PFSK-1 (cell line): Measurements from ENCODE around the gene SHLD2.

Experiments used
- FOXP2 ChIP-seq: optimal IDR thresholded peaks from 2 replicates; pipeline ENCODE3; 2011; ENCODE audit warnings: borderline replicate concordance, control low read depth, inconsistent platforms; ENCODE audit not compliant: insufficient read depth; ENCODE audit errors: extremely low read length, extremely low read depth
- POLR2AphosphoS5 ChIP-seq: IDR thresholded peaks from 2 replicates; pipeline ENCODE4 v1.6.1; 2012; ENCODE audit warnings: low read depth, mild to moderate bottlenecking, control low read depth, low read length, moderate library complexity
- SIN3A ChIP-seq: IDR thresholded peaks from 2 replicates; pipeline ENCODE4 v1.6.1; 2012; ENCODE audit warnings: mild to moderate bottlenecking, low read length, moderate library complexity, borderline replicate concordance; ENCODE audit not compliant: insufficient read depth
- TAF1 ChIP-seq: IDR thresholded peaks from 2 replicates; pipeline ENCODE4 v1.6.1; 2012; ENCODE audit warnings: low read length, control low read depth, borderline replicate concordance; ENCODE audit not compliant: insufficient read depth
- TF ChIP-seq, protein P1 (sequence below), 2 experiments: IDR thresholded peaks; 2 replicates each; pipeline versions ENCODE4 v1.6.1 to v1.8.0; 2011 to 2012; ENCODE audit warnings: low read depth in 2 of 2, low read length in 2 of 2, control low read depth in 1 of 2, inconsistent platforms in 1 of 2, mild to moderate bottlenecking in 1 of 2, moderate library complexity in 1 of 2; ENCODE audit not compliant: insufficient read depth in 1 of 2

The SHLD2 gene

DNA sequence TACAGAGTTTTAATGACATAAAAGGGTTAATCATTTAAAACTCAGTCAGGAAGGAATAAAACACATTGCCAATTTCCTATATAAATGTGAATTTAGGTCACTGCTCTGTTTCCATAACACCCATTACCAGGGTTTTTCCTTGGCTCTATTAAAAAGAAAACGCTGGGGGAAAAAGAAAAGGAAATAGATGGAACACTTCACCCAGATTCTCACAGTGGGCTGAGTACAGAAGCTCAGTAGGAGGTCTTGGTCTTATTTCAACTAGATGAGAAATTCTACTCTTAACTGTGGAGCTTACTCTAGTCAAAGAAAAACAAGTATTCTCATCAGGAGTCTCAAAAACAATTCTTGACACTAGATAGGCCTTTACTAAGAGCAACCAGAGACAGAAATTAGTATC lies 36.8 kb upstream of the SHLD2 start:
- TF ChIP-seq, protein P1, sequence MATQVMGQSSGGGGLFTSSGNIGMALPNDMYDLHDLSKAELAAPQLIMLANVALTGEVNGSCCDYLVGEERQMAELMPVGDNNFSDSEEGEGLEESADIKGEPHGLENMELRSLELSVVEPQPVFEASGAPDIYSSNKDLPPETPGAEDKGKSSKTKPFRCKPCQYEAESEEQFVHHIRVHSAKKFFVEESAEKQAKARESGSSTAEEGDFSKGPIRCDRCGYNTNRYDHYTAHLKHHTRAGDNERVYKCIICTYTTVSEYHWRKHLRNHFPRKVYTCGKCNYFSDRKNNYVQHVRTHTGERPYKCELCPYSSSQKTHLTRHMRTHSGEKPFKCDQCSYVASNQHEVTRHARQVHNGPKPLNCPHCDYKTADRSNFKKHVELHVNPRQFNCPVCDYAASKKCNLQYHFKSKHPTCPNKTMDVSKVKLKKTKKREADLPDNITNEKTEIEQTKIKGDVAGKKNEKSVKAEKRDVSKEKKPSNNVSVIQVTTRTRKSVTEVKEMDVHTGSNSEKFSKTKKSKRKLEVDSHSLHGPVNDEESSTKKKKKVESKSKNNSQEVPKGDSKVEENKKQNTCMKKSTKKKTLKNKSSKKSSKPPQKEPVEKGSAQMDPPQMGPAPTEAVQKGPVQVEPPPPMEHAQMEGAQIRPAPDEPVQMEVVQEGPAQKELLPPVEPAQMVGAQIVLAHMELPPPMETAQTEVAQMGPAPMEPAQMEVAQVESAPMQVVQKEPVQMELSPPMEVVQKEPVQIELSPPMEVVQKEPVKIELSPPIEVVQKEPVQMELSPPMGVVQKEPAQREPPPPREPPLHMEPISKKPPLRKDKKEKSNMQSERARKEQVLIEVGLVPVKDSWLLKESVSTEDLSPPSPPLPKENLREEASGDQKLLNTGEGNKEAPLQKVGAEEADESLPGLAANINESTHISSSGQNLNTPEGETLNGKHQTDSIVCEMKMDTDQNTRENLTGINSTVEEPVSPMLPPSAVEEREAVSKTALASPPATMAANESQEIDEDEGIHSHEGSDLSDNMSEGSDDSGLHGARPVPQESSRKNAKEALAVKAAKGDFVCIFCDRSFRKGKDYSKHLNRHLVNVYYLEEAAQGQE (IDR thresholded peaks at IDR 0.05; ENCODE audit: insufficient read depth in 1 of 2, low read depth in 2 of 2, low read length in 2 of 2): no peak
- TF ChIP-seq SIN3A: no peak
- no peak for TF ChIP-seq FOXP2
- no peak for TF ChIP-seq POLR2AphosphoS5
- TF ChIP-seq TAF1: no peak

DNA sequence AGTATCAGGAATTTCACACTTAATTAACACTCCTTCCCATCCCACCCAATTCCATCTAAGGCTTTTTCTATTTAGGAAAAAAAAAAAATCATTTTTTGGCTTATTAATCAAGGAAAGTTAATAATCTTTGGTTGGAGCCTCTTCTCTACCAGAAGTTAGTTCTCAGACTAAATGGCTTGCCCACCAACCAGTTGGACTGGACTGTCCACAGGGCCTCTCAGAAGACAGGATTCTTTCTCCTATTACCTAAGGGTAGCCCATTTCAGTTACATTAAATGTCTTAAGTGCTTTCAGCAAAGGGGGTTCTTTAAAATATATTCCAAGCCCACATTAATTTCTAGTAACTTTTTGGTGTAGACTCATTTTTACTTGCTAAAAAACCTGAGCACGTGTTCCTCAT lies 35.6 kb upstream of the SHLD2 start:
- no peak for TF ChIP-seq SIN3A
- TF ChIP-seq TAF1: no peak
- TF ChIP-seq, protein P1 (IDR thresholded peaks at IDR 0.05; ENCODE audit: insufficient read depth in 1 of 2, low read depth in 2 of 2, low read length in 2 of 2): no peak
- no peak for TF ChIP-seq POLR2AphosphoS5
- TF ChIP-seq FOXP2: no peak

DNA sequence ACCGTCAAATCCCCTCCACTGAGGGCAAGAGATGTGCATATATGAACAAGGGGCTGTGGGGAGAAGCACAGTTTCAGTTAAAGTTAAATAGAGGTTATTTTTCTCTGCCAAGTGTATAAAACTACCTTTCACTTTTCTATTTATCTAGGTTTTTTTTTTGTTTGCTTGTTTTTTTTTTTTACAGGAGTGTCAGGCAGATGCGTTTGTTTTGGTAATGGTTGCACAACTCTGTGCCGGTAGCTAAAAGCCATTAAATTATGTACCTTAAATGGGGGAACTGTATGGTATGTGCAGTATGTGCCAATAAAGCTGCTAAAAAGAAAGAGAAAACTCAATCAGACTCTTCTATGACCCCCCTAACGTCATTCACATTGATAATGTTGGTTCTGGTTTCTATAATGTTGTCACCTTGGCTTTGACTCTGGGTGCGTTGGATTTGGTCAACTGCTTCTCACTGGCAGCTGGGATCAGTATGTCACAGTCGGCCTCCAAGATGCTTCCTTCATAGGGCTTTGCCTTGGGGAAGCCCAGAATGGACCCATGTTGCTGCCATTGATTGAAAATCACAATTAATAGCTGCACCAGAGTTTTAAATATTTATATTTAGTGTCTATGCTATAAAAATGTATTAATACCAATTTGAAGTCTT lies 34.6 kb upstream of the SHLD2 start:
- TF ChIP-seq TAF1: no peak
- no peak for TF ChIP-seq FOXP2
- no peak for TF ChIP-seq SIN3A
- TF ChIP-seq, protein P1 (IDR thresholded peaks at IDR 0.05; ENCODE audit: insufficient read depth in 1 of 2, low read depth in 2 of 2, low read length in 2 of 2): no peak
- no peak for TF ChIP-seq POLR2AphosphoS5

DNA sequence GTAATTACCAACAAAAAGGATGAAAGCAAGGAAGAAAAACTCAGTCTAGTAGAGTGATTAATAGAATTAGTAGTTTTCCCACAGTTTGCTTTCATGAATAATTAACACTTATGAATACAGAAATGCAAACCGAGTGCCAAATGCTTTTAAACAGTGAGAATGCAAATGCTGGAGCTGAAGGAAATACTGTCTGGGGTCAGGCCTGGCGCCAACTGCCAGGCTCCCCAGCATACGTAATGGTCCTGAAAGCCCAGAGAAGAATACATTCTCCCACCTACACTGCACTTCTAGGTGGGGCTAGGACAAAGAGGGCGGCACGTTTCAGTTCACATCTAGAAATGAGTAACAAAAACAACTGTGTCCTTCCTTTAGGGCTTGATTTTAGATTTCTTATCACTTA lies 30.4 kb upstream of the SHLD2 start:
- TF ChIP-seq, protein P1 (IDR thresholded peaks at IDR 0.05; ENCODE audit: insufficient read depth in 1 of 2, low read depth in 2 of 2, low read length in 2 of 2): no peak
- no peak for TF ChIP-seq TAF1
- TF ChIP-seq SIN3A: no peak
- TF ChIP-seq FOXP2: no peak
- no peak for TF ChIP-seq POLR2AphosphoS5

DNA sequence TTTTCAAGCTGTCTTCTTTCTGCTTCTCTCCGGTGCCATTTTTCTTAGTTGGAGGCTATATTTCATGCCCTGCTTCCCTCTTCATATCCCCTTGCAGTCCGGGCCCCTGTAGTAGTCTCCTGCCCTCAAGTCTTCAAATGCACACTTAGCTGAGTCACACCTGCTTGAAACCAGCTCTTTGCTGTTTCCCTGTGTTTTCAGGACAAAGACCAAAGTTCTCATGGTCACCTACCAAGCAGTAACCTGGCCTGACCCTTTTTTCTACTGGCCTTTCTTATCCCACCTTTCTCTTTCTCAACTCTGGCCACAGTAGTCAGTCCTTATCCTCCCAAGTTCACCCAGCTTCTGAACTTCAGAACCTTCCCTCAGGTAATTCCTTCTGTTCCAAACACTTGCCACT lies 28.8 kb upstream of the SHLD2 start:
- no peak for TF ChIP-seq POLR2AphosphoS5
- TF ChIP-seq FOXP2: no peak
- TF ChIP-seq TAF1: no peak
- no peak for TF ChIP-seq SIN3A
- TF ChIP-seq, protein P1 (IDR thresholded peaks at IDR 0.05; ENCODE audit: insufficient read depth in 1 of 2, low read depth in 2 of 2, low read length in 2 of 2): no peak
